T-cell (primary cell): ENCODE data around the gene NPAS4. TPM values are rescaled to one million over a fixed set of nuclear protein-coding genes. Genes with fewer than 3 reads are reported as not detected.
"Not testable (repeated sequence)": the region's sequence is repeated elsewhere in the genome, so short reads cannot be mapped to it uniquely, and the experiment has no call there.

Experiments
- ATAC-seq, 4 experiments: fragments of 200-7000 bp in 3 of 4; fragments of 150-1000 bp in 1 of 4; cut with Tn5 transposase; replicated peaks in 1 of 4; 1 replicate in 3 of 4; 2 replicates in 1 of 4; pipeline ENCODE4 v1.10.0; 2021; ENCODE audit warnings: moderate library complexity in 3 of 4, mild to moderate bottlenecking in 2 of 4, moderate number of reproducible peaks in 1 of 4
- CTCF ChIA-PET, 2 donors: fragments of 300-600 bp; sonication (Branson Sonifier 250); formaldehyde crosslinking; loops; one replicate each; lab custom pipeline; 2022; ENCODE audit warnings: antibody characterized with exemption in 2 of 2; lab: Charles Lee
- POLR2A ChIA-PET, 2 donors: fragments of 300-600 bp; sonication (Branson Sonifier 250); formaldehyde crosslinking; loops; one replicate each; lab custom pipeline; 2022; ENCODE audit warnings: antibody characterized with exemption in 2 of 2; lab: Charles Lee
- DNase-seq, 35 experiments: peaks; one replicate each; pipeline versions ENCODE4 v3.0.0 to v3.0.0-alpha.2; 2013 to 2023
- H3K27ac ChIP-seq: one replicate; pipeline ENCODE4 v1.5.1; 2013; ENCODE audit warnings: low read length
- H3K27me3 ChIP-seq, 2 experiments: replicated peaks in 1 of 2; 1 replicate in 1 of 2; 2 replicates in 1 of 2; pipeline versions ENCODE4 v1.6.1 to v1.7.0; 2013; ENCODE audit warnings: low read length in 1 of 2, mixed read lengths in 1 of 2; ENCODE audit not compliant: control insufficient read depth in 2 of 2, insufficient read depth in 2 of 2; ENCODE audit errors: extremely low read depth in 1 of 2
- H3K36me3 ChIP-seq, 2 donors: 1 replicate in 1 of 2; 2 replicates in 1 of 2; pipeline versions ENCODE4 v1.6.1 to v1.7.0; 2013; ENCODE audit warnings: low read length in 1 of 2; ENCODE audit not compliant: control insufficient read depth in 2 of 2, insufficient read depth in 1 of 2; ENCODE audit errors: extremely low read depth in 1 of 2
- H3K4me1 ChIP-seq, 2 experiments: 1 replicate in 1 of 2; 2 replicates in 1 of 2; pipeline versions ENCODE4 v1.6.1 to v1.7.0; 2013; ENCODE audit warnings: low read length in 2 of 2, mixed read lengths in 1 of 2; ENCODE audit not compliant: insufficient read depth in 2 of 2, control insufficient read depth in 1 of 2; ENCODE audit errors: extremely low read depth in 1 of 2
- H3K4me3 ChIP-seq, 2 donors: 1 replicate in 1 of 2; 2 replicates in 1 of 2; pipeline versions ENCODE4 v1.5.1 to v1.7.0; 2013; ENCODE audit warnings: mild to moderate bottlenecking in 2 of 2, low read length in 1 of 2, moderate library complexity in 1 of 2; ENCODE audit not compliant: control insufficient read depth in 1 of 2; ENCODE audit errors: extremely low read depth in 1 of 2
- H3K9me3 ChIP-seq: 2 replicates; pipeline ENCODE4 v1.7.0; 2013
- H3K27ac Mint-ChIP-seq, 2 donors: one replicate each; pipeline ENCODE4 v1.8.0; 2020 to 2021; ENCODE audit warnings: mild to moderate bottlenecking in 2 of 2, mixed read lengths in 2 of 2
- H3K27me3 Mint-ChIP-seq, 2 donors: one replicate each; pipeline ENCODE4 v1.8.0; 2021 to 2022; ENCODE audit warnings: mixed read lengths in 2 of 2
- H3K36me3 Mint-ChIP-seq: one replicate; pipeline ENCODE4 v1.8.0; 2021; ENCODE audit warnings: mixed read lengths
- H3K4me1 Mint-ChIP-seq, 3 donors: one replicate each; pipeline ENCODE4 v1.8.0; 2020 to 2022; ENCODE audit warnings: mixed read lengths in 3 of 3, mild to moderate bottlenecking in 1 of 3
- H3K4me3 Mint-ChIP-seq, 3 donors: one replicate each; pipeline ENCODE4 v1.8.0; 2020 to 2022; ENCODE audit warnings: mild to moderate bottlenecking in 3 of 3, mixed read lengths in 3 of 3, moderate library complexity in 3 of 3
- H3K9me3 Mint-ChIP-seq, 3 donors: one replicate each; pipeline ENCODE4 v1.8.0; 2020 to 2022; ENCODE audit warnings: mixed read lengths in 3 of 3
- WGBS: methylation state at CpG from one replicate; pipeline ENCODE4 v1.1.5; 2013; ENCODE audit warnings: missing lambda C conversion rate; ENCODE audit not compliant: insufficient coverage; 5-methylcytosine and 5-hydroxymethylcytosine counted together
- total RNA-seq, 35 experiments: library from RNA in 6 of 35; stranded (reverse) in 6 of 35; fragments of 120-200 nt in 1 of 35; gene quantifications; one replicate each; pipeline versions ENCODE4 v1.2.1 to v1.2.4 and lab custom pipeline; 2013 to 2026

The NPAS4 gene
- total RNA-seq, 5 donors from 2014 or later (not counting 1 experiment from before 2014, with no cell fraction given): not detected

GRCh38 chr11:66432597-66432996 is 11.8 kb downstream of the NPAS4 start:
- Mint-ChIP-seq H3K27me3 (no peaks in the 10 kb centered on the region), H3K4me3 (no peak overlapping the region), H3K36me3 (peaks cover 27% of the 10 kb centered on the region), H3K27ac (no peak overlapping the region), H3K4me1 (peaks cover under 1 to 4% (median 2%) of the 10 kb centered on the region in 3 donors), H3K9me3 (no peaks in the 10 kb centered on the region)
- Histone ChIP-seq H3K36me3 (peaks cover 6 to 31% of the 10 kb centered on the region in 2 donors), H3K27me3 (no peaks in the 10 kb centered on the region), H3K4me3 (no peak overlapping the region), H3K4me1 (peaks cover 0 to 2% of the 10 kb centered on the region in 2 experiments), H3K27ac (no peak overlapping the region), H3K9me3 (no peaks in the 10 kb centered on the region)
- POLR2A ChIA-PET: no interaction called here
- no peak for ATAC-seq
- WGBS: 100% methylated on average over 3 of the region's 7 CpGs
- no peak for DNase-seq
- CTCF ChIA-PET: interaction anchor here (0.6 to 0.9 kb wide), 3 partner anchors 11 to 301 kb away, joined by 3 to 5 read pairs (median 4); no protein-coding TSS in a partner anchor

- peaks cover 0 to 4% (median 1%) of the 10 kb centered on the region in 3 donors for H3K9me3 Mint-ChIP-seq
- no peaks in the 10 kb centered on the region for H3K9me3 ChIP-seq
- H3K27ac ChIP-seq: peak overlapping the region; percentile 58
- peak overlapping the region; percentile 69 to 96 for H3K4me3 ChIP-seq
- peaks cover 4 to 11% of the 10 kb centered on the region in 2 experiments for H3K4me1 ChIP-seq
- H3K27me3 Mint-ChIP-seq: peaks cover 0 to under 1% of the 10 kb centered on the region in 2 donors
- H3K4me3 Mint-ChIP-seq: peak overlapping the region; percentile 81 to 86 (median 84)
- peak overlapping the region; percentile 72 to 100 for H3K27ac Mint-ChIP-seq
- peaks cover 19% of the 10 kb centered on the region for H3K36me3 Mint-ChIP-seq
- ATAC-seq (no peak), DNase-seq (no peak)
- ChIA-PET POLR2A (no interaction called here), CTCF (interaction anchor here in 1 of 2 donors (0.8 to 1.6 kb wide), 11 partner anchors 16 to 240 kb away, joined by 3 to 14 read pairs (median 5); partner anchors contain the start of genes DPP3, PELI3 and YIF1A)
- peaks cover 11 to 16% (median 13%) of the 10 kb centered on the region in 3 donors for H3K4me1 Mint-ChIP-seq
- H3K36me3 ChIP-seq: peaks cover 4 to 28% of the 10 kb centered on the region in 2 donors
- no CpG with 5 or more reads among the region's 12 CpGs for WGBS
- H3K27me3 ChIP-seq: no peaks in the 10 kb centered on the region
These were observed 17.2 kb downstream of the NPAS4 start for GRCh38 chr11:66437979-66438503.

- H3K9me3 Mint-ChIP-seq: peaks cover 2 to 9% (median 8%) of the 10 kb centered on the region in 3 donors
- Histone ChIP-seq H3K27ac (peak within 1 kb of the TSS; percentile 58), H3K4me3 (peak within 1 kb of the TSS; percentile 69 to 96), H3K4me1 (peaks cover 4 to 11% of the 10 kb centered on the region in 2 experiments), H3K36me3 (peaks cover 3 to 25% of the 10 kb centered on the region in 2 donors), H3K27me3 (no peaks in the 10 kb centered on the region), H3K9me3 (no peaks in the 10 kb centered on the region)
- POLR2A ChIA-PET: interaction anchor here in 1 of 2 donors (1.0 kb wide), 1 partner anchor 28 kb away, joined by 16 read pairs; the partner anchor contains the start of gene PELI3
- H3K36me3 Mint-ChIP-seq: peaks cover 16% of the 10 kb centered on the region
- CTCF ChIA-PET: interaction anchor here in 1 of 2 donors (0.5 to 1.6 kb wide), 21 partner anchors 10 to 1691 kb away, joined by 3 to 14 read pairs (median 4); partner anchors contain the start of genes DPP3, PELI3, RBM4 and YIF1A
- H3K27ac Mint-ChIP-seq: peak within 1 kb of the TSS; percentile 95 to 100
- 2% methylated on average over 31 of the region's 45 CpGs for WGBS
- H3K4me3 Mint-ChIP-seq: peak within 1 kb of the TSS; percentile 81 to 86 (median 84)
- ATAC-seq (peak; percentile 94 to 99 (median 97)), DNase-seq (peak; percentile 78 to 95 (median 86))
- H3K27me3 Mint-ChIP-seq: peaks cover 2% of the 10 kb centered on the region in 2 donors
- peaks cover 11 to 16% (median 13%) of the 10 kb centered on the region in 3 donors for H3K4me1 Mint-ChIP-seq
These were observed 17.9 kb downstream of the NPAS4 start, which contains the start of gene MRPL11 for GRCh38 chr11:66438504-66439466. Gene MRPL11, minus strand, starts transcription at chr11:66438848. Its CDS starts 94 bp downstream, at chr11:66438754.

GRCh38 chr11:66440101-66440939 is 19.5 kb downstream of the NPAS4 start:
- H3K4me3 ChIP-seq, CTCF ChIA-PET, H3K27ac Mint-ChIP-seq, ATAC-seq, H3K27me3 ChIP-seq, H3K4me3 Mint-ChIP-seq, H3K9me3 ChIP-seq, H3K27me3 Mint-ChIP-seq, H3K27ac ChIP-seq, DNase-seq, POLR2A ChIA-PET: not testable (repeated sequence)
- H3K36me3 Mint-ChIP-seq: peaks cover 10% of the 10 kb centered on the region
- H3K9me3 Mint-ChIP-seq: peaks cover 5 to 10% (median 9%) of the 10 kb centered on the region in 3 donors
- H3K36me3 ChIP-seq: peaks cover 0 to 20% of the 10 kb centered on the region in 2 donors
- peaks cover 11 to 16% (median 13%) of the 10 kb centered on the region in 3 donors for H3K4me1 Mint-ChIP-seq
- WGBS: 85% methylated on average over 24 of the region's 29 CpGs
- peaks cover 4 to 11% of the 10 kb centered on the region in 2 experiments for H3K4me1 ChIP-seq

GRCh38 chr11:66440940-66441282 is 20.1 kb downstream of the NPAS4 start:
- H3K4me3 ChIP-seq, H3K27me3 ChIP-seq, H3K27ac ChIP-seq, CTCF ChIA-PET, H3K36me3 Mint-ChIP-seq, H3K27me3 Mint-ChIP-seq, H3K9me3 ChIP-seq, ATAC-seq, DNase-seq, POLR2A ChIA-PET, H3K4me3 Mint-ChIP-seq, H3K27ac Mint-ChIP-seq: not testable (repeated sequence)
- 94% methylated on average over 12 of the region's 27 CpGs for WGBS
- peaks cover 0 to 15% of the 10 kb centered on the region in 2 donors for H3K36me3 ChIP-seq
- Mint-ChIP-seq H3K9me3 (peaks cover 5 to 10% (median 9%) of the 10 kb centered on the region in 3 donors), H3K4me1 (peaks cover 11 to 16% (median 13%) of the 10 kb centered on the region in 3 donors)
- H3K4me1 ChIP-seq: peaks cover 4 to 11% of the 10 kb centered on the region in 2 experiments
